ENCODE measurements around the gene ADGRB3. TPM values are rescaled to one million over a fixed set of nuclear protein-coding genes. Genes with fewer than 3 reads are reported as not detected.

ADGRB3 gene
- polyA plus RNA-seq, 2 of the 4 experiments (the other 2 are of a cell fraction): not detected

GRCh38 chr6:68695403-68695802 is 60.3 kb downstream of the ADGRB3 start (continued):
- TF ChIP-seq BCL3 (IDR thresholded peaks at IDR 0.05): no peak

GRCh38 chr6:68695838-68696237 is 60.8 kb downstream of the ADGRB3 start:
- Histone ChIP-seq H3K9me3 (no peaks in the 10 kb centered on the region), H3K4me3 (no peak overlapping the region), H3K27ac (no peak overlapping the region), H3K4me2 (no peak overlapping the region), H3K4me1 (no peaks in the 10 kb centered on the region)
- ChIA-PET POLR2A (no interaction called here), CTCF (no interaction called here)
- TF ChIP-seq BHLHE40 (IDR thresholded peaks at IDR 0.05; ENCODE audit: low read depth, low read length): no peak
- no peak for TF ChIP-seq CBX8 (IDR thresholded peaks at IDR 0.05)
- no peak for TF ChIP-seq RFX5 (IDR thresholded peaks at IDR 0.05)
- TF ChIP-seq KDM1A (IDR thresholded peaks at IDR 0.05; ENCODE audit: low read depth): no peak
- no peak for TF ChIP-seq NR3C1 (IDR thresholded peaks at IDR 0.05)
- TF ChIP-seq FOSB (CRISPR knock-in tag; IDR thresholded peaks at IDR 0.05): no peak
- TF ChIP-seq RNF2 (IDR thresholded peaks at IDR 0.05; ENCODE audit: borderline replicate concordance, low read depth): no peak
- TF ChIP-seq EHF (CRISPR knock-in tag; IDR thresholded peaks at IDR 0.05): no peak
- TF ChIP-seq TFCP2L1 (CRISPR knock-in tag; IDR thresholded peaks at IDR 0.05): no peak
- no peak for TF ChIP-seq JUNB (IDR thresholded peaks at IDR 0.05)
- no peak for TF ChIP-seq HMGXB4 (CRISPR knock-in tag; IDR thresholded peaks at IDR 0.05; ENCODE audit: borderline replicate concordance)
- no peak for TF ChIP-seq CHD2 (IDR thresholded peaks at IDR 0.05; ENCODE audit: low read length, partially characterized antibody)
- TF ChIP-seq, protein P1, sequence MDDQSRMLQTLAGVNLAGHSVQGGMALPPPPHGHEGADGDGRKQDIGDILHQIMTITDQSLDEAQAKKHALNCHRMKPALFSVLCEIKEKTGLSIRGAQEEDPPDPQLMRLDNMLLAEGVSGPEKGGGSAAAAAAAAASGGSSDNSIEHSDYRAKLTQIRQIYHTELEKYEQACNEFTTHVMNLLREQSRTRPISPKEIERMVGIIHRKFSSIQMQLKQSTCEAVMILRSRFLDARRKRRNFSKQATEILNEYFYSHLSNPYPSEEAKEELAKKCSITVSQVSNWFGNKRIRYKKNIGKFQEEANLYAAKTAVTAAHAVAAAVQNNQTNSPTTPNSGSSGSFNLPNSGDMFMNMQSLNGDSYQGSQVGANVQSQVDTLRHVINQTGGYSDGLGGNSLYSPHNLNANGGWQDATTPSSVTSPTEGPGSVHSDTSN (IDR thresholded peaks at IDR 0.05): no peak
- TF ChIP-seq, protein P2, sequence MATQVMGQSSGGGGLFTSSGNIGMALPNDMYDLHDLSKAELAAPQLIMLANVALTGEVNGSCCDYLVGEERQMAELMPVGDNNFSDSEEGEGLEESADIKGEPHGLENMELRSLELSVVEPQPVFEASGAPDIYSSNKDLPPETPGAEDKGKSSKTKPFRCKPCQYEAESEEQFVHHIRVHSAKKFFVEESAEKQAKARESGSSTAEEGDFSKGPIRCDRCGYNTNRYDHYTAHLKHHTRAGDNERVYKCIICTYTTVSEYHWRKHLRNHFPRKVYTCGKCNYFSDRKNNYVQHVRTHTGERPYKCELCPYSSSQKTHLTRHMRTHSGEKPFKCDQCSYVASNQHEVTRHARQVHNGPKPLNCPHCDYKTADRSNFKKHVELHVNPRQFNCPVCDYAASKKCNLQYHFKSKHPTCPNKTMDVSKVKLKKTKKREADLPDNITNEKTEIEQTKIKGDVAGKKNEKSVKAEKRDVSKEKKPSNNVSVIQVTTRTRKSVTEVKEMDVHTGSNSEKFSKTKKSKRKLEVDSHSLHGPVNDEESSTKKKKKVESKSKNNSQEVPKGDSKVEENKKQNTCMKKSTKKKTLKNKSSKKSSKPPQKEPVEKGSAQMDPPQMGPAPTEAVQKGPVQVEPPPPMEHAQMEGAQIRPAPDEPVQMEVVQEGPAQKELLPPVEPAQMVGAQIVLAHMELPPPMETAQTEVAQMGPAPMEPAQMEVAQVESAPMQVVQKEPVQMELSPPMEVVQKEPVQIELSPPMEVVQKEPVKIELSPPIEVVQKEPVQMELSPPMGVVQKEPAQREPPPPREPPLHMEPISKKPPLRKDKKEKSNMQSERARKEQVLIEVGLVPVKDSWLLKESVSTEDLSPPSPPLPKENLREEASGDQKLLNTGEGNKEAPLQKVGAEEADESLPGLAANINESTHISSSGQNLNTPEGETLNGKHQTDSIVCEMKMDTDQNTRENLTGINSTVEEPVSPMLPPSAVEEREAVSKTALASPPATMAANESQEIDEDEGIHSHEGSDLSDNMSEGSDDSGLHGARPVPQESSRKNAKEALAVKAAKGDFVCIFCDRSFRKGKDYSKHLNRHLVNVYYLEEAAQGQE (IDR thresholded peaks at IDR 0.05): no peak
- TF ChIP-seq EHMT2 (IDR thresholded peaks at IDR 0.05; ENCODE audit: low read depth): no peak
- TF ChIP-seq MAZ (IDR thresholded peaks at IDR 0.05; ENCODE audit: borderline replicate concordance, low read depth, low read length): no peak
- WGBS (ENCODE audit: missing lambda C conversion rate): 34% methylated on average over 6 of the region's 6 CpGs
- ATAC-seq (no peak), DNase-seq (ENCODE audit: low read depth in 1 of 2, low spot score in 1 of 2) (no peak), FAIRE-seq (no peak)

DNA sequence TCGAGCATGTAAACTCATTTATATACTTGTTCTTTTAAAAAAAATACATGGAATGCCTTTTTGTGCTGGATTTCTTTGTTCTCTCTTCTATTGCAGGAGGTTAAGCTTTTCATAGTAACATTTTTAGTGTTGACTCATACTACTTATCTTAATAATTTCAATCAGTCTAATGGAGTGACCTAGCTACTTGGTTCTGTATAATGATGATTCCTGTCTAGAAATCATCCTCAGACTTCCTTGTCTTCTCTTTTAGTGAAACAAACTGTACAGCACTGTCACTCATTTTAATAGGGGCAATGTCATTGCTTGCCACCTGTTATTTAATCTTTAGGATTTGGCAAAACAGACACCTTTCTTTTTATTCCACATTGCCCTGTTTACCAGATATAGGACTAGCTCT is 62.3 kb downstream of the ADGRB3 start:
- Histone ChIP-seq H3K27ac (no peak overlapping the region), H3K4me3 (no peak overlapping the region), H3K4me2 (no peak overlapping the region), H3K9me3 (no peaks in the 10 kb centered on the region), H3K4me1 (no peaks in the 10 kb centered on the region)
- ChIA-PET POLR2A (no interaction called here), CTCF (no interaction called here)
- DNase-seq (ENCODE audit: low read depth in 1 of 2, low spot score in 1 of 2) (no peak), FAIRE-seq (no peak), ATAC-seq (no peak)
- WGBS (ENCODE audit: missing lambda C conversion rate): 4% methylated on average over 1 of the region's 1 CpG
- TF ChIP-seq CHD4 (IDR thresholded peaks at IDR 0.05; ENCODE audit: borderline replicate concordance) (no peak), KDM5A (IDR thresholded peaks at IDR 0.05) (no peak), POLR2AphosphoS2 (conservative IDR thresholded peaks at IDR 0.05; ENCODE audit: low read length) (no peak), TFCP2L1 (CRISPR knock-in tag; IDR thresholded peaks at IDR 0.05) (no peak), TP53 (CRISPR knock-in tag; IDR thresholded peaks at IDR 0.05) (no peak), CEBPB (IDR thresholded peaks at IDR 0.05) (no peak), SREBF2 (IDR thresholded peaks at IDR 0.05) (no peak), FOSB (CRISPR knock-in tag; IDR thresholded peaks at IDR 0.05) (no peak), ZNF302 (CRISPR knock-in tag; IDR thresholded peaks at IDR 0.05) (no peak), FOSL2 (IDR thresholded peaks at IDR 0.05) (no peak), FOSL2 (CRISPR knock-in tag; IDR thresholded peaks at IDR 0.05) (no peak), HOXA7 (CRISPR knock-in tag; IDR thresholded peaks at IDR 0.05) (no peak), EHMT2 (IDR thresholded peaks at IDR 0.05; ENCODE audit: low read depth) (no peak)
- TF ChIP-seq, protein P2 (IDR thresholded peaks at IDR 0.05): no peak

All from A549 (cell line).